SK-N-MC (cell line): ENCODE measurements around the gene PHKB.

Experiments used
- DNase-seq: peaks from one replicate; pipeline ENCODE4 v3.0.0-alpha.2; 2011; ENCODE audit warnings: low read depth, low spot score
- H3K27ac ChIP-seq: fragments of 200-600 bp; sonication (generic); 2 replicates; pipeline ENCODE4 v1.5.1; 2016; ENCODE audit warnings: mixed run types
- H3K36me3 ChIP-seq: fragments of 200-600 bp; sonication (generic); 2 replicates; pipeline ENCODE4 v1.6.1; 2017; ENCODE audit warnings: antibody characterized with exemption, low read length, mixed read lengths; ENCODE audit not compliant: insufficient read depth
- H3K4me3 ChIP-seq: fragments of 200-600 bp; sonication (generic); 2 replicates; pipeline ENCODE4 v1.5.1; 2016
- H3K9ac ChIP-seq: fragments of 200-600 bp; sonication (generic); 2 replicates; pipeline ENCODE4 v1.8.0; 2017; ENCODE audit warnings: mixed run types, mixed read lengths; ENCODE audit not compliant: insufficient read length
- H3K9me3 ChIP-seq: fragments of 200-600 bp; sonication (generic); 2 replicates; pipeline ENCODE4 v1.6.1; 2017; ENCODE audit warnings: low read depth, mild to moderate bottlenecking, antibody characterized with exemption, low read length, moderate library complexity, mixed read lengths
- EZH2 ChIP-seq: fragments of 200-600 bp; sonication (generic); IDR thresholded peaks from one replicate; pipeline ENCODE4 v1.6.1; 2017; ENCODE audit warnings: antibody characterized with exemption
- FOXP2 ChIP-seq: optimal IDR thresholded peaks from 2 replicates; pipeline ENCODE3; 2011; ENCODE audit warnings: mild to moderate bottlenecking, moderate library complexity; ENCODE audit not compliant: insufficient read depth; ENCODE audit errors: extremely low read length, control extremely low read depth
- POLR2AphosphoS5 ChIP-seq: IDR thresholded peaks from 2 replicates; pipeline ENCODE4 v1.6.1; 2012; ENCODE audit warnings: mild to moderate bottlenecking, low read depth, low read length, borderline replicate concordance

The PHKB gene

GRCh38 chr16:47697826-47698225 is 236.7 kb downstream of the PHKB start:
- no peak overlapping the region for H3K4me3 ChIP-seq
- no peaks in the 10 kb centered on the region for H3K9me3 ChIP-seq
- DNase-seq: no peak
- TF ChIP-seq FOXP2 (no peak), EZH2 (no peak), POLR2AphosphoS5 (no peak)
- no peak overlapping the region for H3K27ac ChIP-seq
- no peak overlapping the region for H3K9ac ChIP-seq
- no peaks in the 10 kb centered on the region for H3K36me3 ChIP-seq

GRCh38 chr16:47699106-47699505 is 238.0 kb downstream of the PHKB start:
- no peak for DNase-seq
- Histone ChIP-seq H3K36me3 (no peaks in the 10 kb centered on the region), H3K9me3 (no peaks in the 10 kb centered on the region), H3K9ac (no peak overlapping the region), H3K4me3 (no peak overlapping the region), H3K27ac (no peak overlapping the region)
- no peak for TF ChIP-seq POLR2AphosphoS5
- no peak for TF ChIP-seq EZH2
- TF ChIP-seq FOXP2: no peak

GRCh38 chr16:47700857-47701587 is 239.9 kb downstream of the PHKB start:
- Histone ChIP-seq H3K4me3 (no peak overlapping the region), H3K36me3 (no peaks in the 10 kb centered on the region), H3K9ac (no peak overlapping the region), H3K27ac (no peak overlapping the region), H3K9me3 (no peaks in the 10 kb centered on the region)
- TF ChIP-seq FOXP2 (no peak), EZH2 (no peak), POLR2AphosphoS5 (no peak)
- no peak for DNase-seq

GRCh38 chr16:47705266-47705665 is 244.1 kb downstream of the PHKB start:
- Histone ChIP-seq H3K4me3 (no peak overlapping the region), H3K27ac (no peak overlapping the region), H3K36me3 (no peaks in the 10 kb centered on the region), H3K9ac (no peak overlapping the region), H3K9me3 (no peaks in the 10 kb centered on the region)
- TF ChIP-seq POLR2AphosphoS5: no peak
- no peak for TF ChIP-seq EZH2
- TF ChIP-seq FOXP2: no peak
- no peak for DNase-seq

- H3K27ac ChIP-seq: no peak overlapping the region
- no peaks in the 10 kb centered on the region for H3K9me3 ChIP-seq
- no peaks in the 10 kb centered on the region for H3K36me3 ChIP-seq
- H3K4me3 ChIP-seq: no peak overlapping the region
- no peak for TF ChIP-seq EZH2
- no peak for DNase-seq
- H3K9ac ChIP-seq: no peak overlapping the region
Observed at GRCh38 chr16:47711809-47712208, 250.7 kb downstream of the PHKB start.

- H3K27ac ChIP-seq: no peak overlapping the region
- DNase-seq: no peak
Observed at GRCh38 chr16:47712276-47713224, 251.4 kb downstream of the PHKB start.

GRCh38 chr16:47713225-47713595 is 252.1 kb downstream of the PHKB start:
- H3K9ac ChIP-seq: no peak overlapping the region
- no peak for DNase-seq
- H3K27ac ChIP-seq: no peak overlapping the region
- no peaks in the 10 kb centered on the region for H3K36me3 ChIP-seq
- no peak for TF ChIP-seq FOXP2
- TF ChIP-seq EZH2: no peak
- TF ChIP-seq POLR2AphosphoS5: no peak
- no peaks in the 10 kb centered on the region for H3K9me3 ChIP-seq
- H3K4me3 ChIP-seq: no peak overlapping the region

More at GRCh38 chr16:47712276-47713224, 251.4 kb downstream of the PHKB start:
- TF ChIP-seq FOXP2: no peak
- TF ChIP-seq POLR2AphosphoS5: no peak
- TF ChIP-seq EZH2: no peak
- Histone ChIP-seq H3K4me3 (no peak overlapping the region), H3K9ac (no peak overlapping the region), H3K36me3 (no peaks in the 10 kb centered on the region), H3K9me3 (no peaks in the 10 kb centered on the region)

- no peak overlapping the region for H3K27ac ChIP-seq
- no peaks in the 10 kb centered on the region for H3K36me3 ChIP-seq
- no peak overlapping the region for H3K9ac ChIP-seq
- no peak for TF ChIP-seq FOXP2
- no peak for TF ChIP-seq EZH2
- no peak for TF ChIP-seq POLR2AphosphoS5
- no peak for DNase-seq
- no peak overlapping the region for H3K4me3 ChIP-seq
- no peaks in the 10 kb centered on the region for H3K9me3 ChIP-seq
Observed at GRCh38 chr16:47715442-47716083, 254.4 kb downstream of the PHKB start.
